ENCODE measurements around the gene SLC9A5. TPM values are rescaled to one million over a fixed set of nuclear protein-coding genes. Genes with fewer than 3 reads are reported as not detected.
A peak's percentile ranks its signal among the peaks of the same experiment; 100 is the strongest.

The SLC9A5 gene
- 11.2 and 22.6 TPM in 2 replicates for total RNA-seq (2011; cell fraction: chromatin; rRNA removed; ENCODE audit: low replicate concordance)
- 13.6 and 15.5 TPM in 2 replicates for total RNA-seq (2011; cell fraction: nucleolus; rRNA removed)
- 10.0 and 10.3 TPM in 2 replicates for total RNA-seq (2011; cell fraction: nucleoplasm; rRNA removed)
- total RNA-seq (2014; rRNA removed) (1.2 and 1.6 TPM in 2 replicates), total RNA-seq (2014; rRNA removed; fragmentation: Illumina TruSeq; extraction: Trizol) (0.69 and 0.70 TPM in 2 replicates), total RNA-seq (2015; rRNA removed; fragmentation: Illumina TruSeq; extraction: Trizol) (0.72 TPM in 2 replicates), total RNA-seq (2021) (2.5 and 3.1 TPM in 2 replicates), polyA plus RNA-seq (2011; rRNA removed) (2.6 and 3.4 TPM in 2 replicates), polyA plus RNA-seq (2014; fragmentation: Illumina TruSeq; extraction: Trizol) (1.5 and 1.8 TPM in 2 replicates), polyA plus RNA-seq (2014; fragmentation: Nextera tagmentation; extraction: Ambion mirVana) (under 1 TPM; 0.06 to 0.07 TPM), polyA plus RNA-seq (2014; rRNA removed) (2.7 and 2.8 TPM in 2 replicates), polyA minus RNA-seq (2011; rRNA and poly(A)+ RNA removed) (1.2 and 1.3 TPM in 2 replicates), Bru-seq, nascent RNA (percentile 52 among the genes with signal in this experiment), BruChase-seq, experiment 1, labeled RNA remaining after a 2-hour chase (percentile 47 among the genes with signal in this experiment), BruChase-seq, experiment 2, labeled RNA remaining after a 6-hour chase (percentile 50 among the genes with signal in this experiment)
- 1.8 and 2.4 TPM in 2 replicates for polyA plus RNA-seq (2011; cell fraction: cytosol; rRNA removed)
- polyA plus RNA-seq (2011; cell fraction: nucleus; rRNA removed) = 25.0 and 34.4 TPM in 2 replicates
- 2.1 and 3.4 TPM in 2 replicates for polyA plus RNA-seq (2012)
- 0.91 and 1.5 TPM in 2 replicates for polyA minus RNA-seq (2011; cell fraction: cytosol; rRNA and poly(A)+ RNA removed)
- polyA minus RNA-seq (2011; cell fraction: nucleus; rRNA and poly(A)+ RNA removed) = 4.4 and 4.7 TPM in 2 replicates
- long read RNA-seq, experiment 1, partial matches to known transcripts = 0 of 7 reads
- long read RNA-seq, experiment 1, other reads (novel, unspliced or antisense) = 7 of 7 reads
- long read RNA-seq, experiment 2, partial matches to known transcripts = 1 of 3 reads
- long read RNA-seq, experiment 2, other reads (novel, unspliced or antisense) = 2 of 3 reads
- long read RNA-seq, experiment 3, partial matches to known transcripts = 0 of 1 reads
- long read RNA-seq, experiment 3, other reads (novel, unspliced or antisense) = 1 of 1 reads

- no peaks in the 10 kb centered on the region for H3K9me3 ChIP-seq (replicated peaks; ENCODE audit: control insufficient read depth, insufficient read depth, low read depth, low read length)
- FAIRE-seq (no peak), ATAC-seq (no peak), DNase-seq (ENCODE audit: extremely low read depth in 1 of 4, low spot score in 3 of 4) (peak; percentile 41 to 66 (median 60))
- POLR2A ChIA-PET = interaction anchor here (0.6 to 1.2 kb wide), 4 partner anchors 9 to 94 kb away, joined by 3 to 4 read pairs (median 4); no protein-coding TSS in a partner anchor
- H4K20me1 ChIP-seq (replicated peaks; ENCODE audit: control insufficient read depth, insufficient read depth, low read length) = no peaks in the 10 kb centered on the region
- no peaks in the 10 kb centered on the region for H3K27me3 ChIP-seq (ENCODE audit: control insufficient read depth in 2 of 2, insufficient read depth in 2 of 2, low read length in 2 of 2)
- H3K36me3 ChIP-seq (ENCODE audit: control insufficient read depth, insufficient read depth, low read length) = peaks cover 13% of the 10 kb centered on the region; the same call in 1 of the 3 replicates
- H2AFZ ChIP-seq (ENCODE audit: low read depth, low read length) = peak within 1 kb of the TSS; percentile 86
- CTCF ChIA-PET (ENCODE audit: low intra/inter-chr PET ratio) = no interaction called here
- intact Hi-C loops (cut with micrococcal nuclease) (loop anchor here (5.0 to 10.0 kb wide), 2 partner anchors 274 to 296 kb away; no protein-coding TSS in a partner anchor), in situ Hi-C loops (cut with MboI) (no loop called here)
- H3K4me3 ChIP-seq = peak within 1 kb of the TSS; percentile 43
- no peaks in the 10 kb centered on the region for H3K9me1 ChIP-seq (ENCODE audit: control insufficient read depth, insufficient read depth, low read length)
- no TSS peak for BruUV-seq (replicated peaks)
- H3K79me2 ChIP-seq (ENCODE audit: control insufficient read depth, insufficient read depth, low read length) = peaks cover 37% of the 10 kb centered on the region
- peak within 1 kb of the TSS; percentile 49 for H3K27ac ChIP-seq (ENCODE audit: extremely low read depth, low read depth, low read length)
- peaks cover 37 to 60% of the 10 kb centered on the region in 2 experiments for H3K4me1 ChIP-seq (replicated peaks in 1 of 2; ENCODE audit: control insufficient read depth in 2 of 2, insufficient read depth in 2 of 2, low read length in 2 of 2)
- 35% methylated on average over 42 of the region's 75 CpGs for WGBS (ENCODE audit: insufficient coverage, low coverage, missing lambda C conversion rate)
- peak within 1 kb of the TSS; percentile 76 for H3K4me2 ChIP-seq (ENCODE audit: insufficient read depth, low read length)
- H3K9ac ChIP-seq (ENCODE audit: insufficient read depth in 1 of 2, low read depth in 2 of 2, low read length in 2 of 2) = peak within 1 kb of the TSS; percentile 63 to 91
- TF ChIP-seq MTA3 (IDR thresholded peaks at IDR 0.05; ENCODE audit: borderline replicate concordance) (no peak), RERE (CRISPR knock-in tag; IDR thresholded peaks at IDR 0.05; ENCODE audit: borderline replicate concordance) (no peak), FOXM1 (IDR thresholded peaks at IDR 0.05; ENCODE audit: low read depth) (no peak), FOXM1 (CRISPR knock-in tag; IDR thresholded peaks at IDR 0.05; ENCODE audit: low read depth) (no peak), ZNF24 (IDR thresholded peaks at IDR 0.05) (no peak), ZNF253 (CRISPR knock-in tag; conservative IDR thresholded peaks at IDR 0.05) (no peak), CREBBP (IDR thresholded peaks at IDR 0.05; ENCODE audit: low read depth, low read length) (no peak), POLR3A (IDR thresholded peaks at IDR 0.05; ENCODE audit: borderline replicate concordance, extremely low read depth, insufficient read depth, insufficient read length) (no peak), MCM7 (IDR thresholded peaks at IDR 0.05) (no peak), ZNF174 (CRISPR knock-in tag; IDR thresholded peaks at IDR 0.05) (no peak), LEF1 (IDR thresholded peaks at IDR 0.05) (no peak), HLTF (IDR thresholded peaks at IDR 0.05) (no peak), ZNF175 (CRISPR knock-in tag; IDR thresholded peaks at IDR 0.05; ENCODE audit: low read depth) (no peak)
Observed at GRCh38 chr16:67248401-67249177, at the start of gene SLC9A5. SLC9A5 (plus strand) TSS chr16:67248979; CDS start chr16:67249015, 36 bp downstream.

All from K562 (cell line).